Islet precursor cell (in vitro differentiated cells): Measurements from ENCODE around the gene SIRT1.
"Not testable (repeated sequence)": the region's sequence is repeated elsewhere in the genome, so short reads cannot be mapped to it uniquely, and the experiment has no call there.

Experiments
- DNase-seq: peaks from one replicate; pipeline ENCODE4 v3.0.0-alpha.2; 2018

The SIRT1 gene

DNA sequence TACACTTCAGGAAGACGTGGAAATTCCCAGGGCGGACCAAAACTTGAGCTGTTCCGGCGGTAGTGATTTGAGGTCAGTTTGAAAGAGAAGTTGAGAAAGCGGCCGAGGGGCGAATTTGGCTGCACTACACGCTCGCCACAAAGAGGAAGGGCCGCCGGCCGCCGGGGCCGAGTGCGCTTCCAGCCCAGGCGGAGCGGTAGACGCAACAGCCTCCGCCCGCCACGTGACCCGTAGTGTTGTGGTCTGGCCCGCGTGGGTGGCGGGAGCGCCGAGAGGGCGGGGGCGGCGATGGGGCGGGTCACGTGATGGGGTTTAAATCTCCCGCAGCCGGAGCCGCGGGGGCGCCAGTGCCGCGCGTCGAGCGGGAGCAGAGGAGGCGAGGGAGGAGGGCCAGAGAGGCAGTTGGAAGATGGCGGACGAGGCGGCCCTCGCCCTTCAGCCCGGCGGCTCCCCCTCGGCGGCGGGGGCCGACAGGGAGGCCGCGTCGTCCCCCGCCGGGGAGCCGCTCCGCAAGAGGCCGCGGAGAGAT lies at the start of gene SIRT1:
TSS of gene SIRT1 (plus strand) at position 344 of the 529 bp plus-strand sequence. CDS start at position 410, 66 bp downstream.
- DNase-seq = peak; percentile 99

DNA sequence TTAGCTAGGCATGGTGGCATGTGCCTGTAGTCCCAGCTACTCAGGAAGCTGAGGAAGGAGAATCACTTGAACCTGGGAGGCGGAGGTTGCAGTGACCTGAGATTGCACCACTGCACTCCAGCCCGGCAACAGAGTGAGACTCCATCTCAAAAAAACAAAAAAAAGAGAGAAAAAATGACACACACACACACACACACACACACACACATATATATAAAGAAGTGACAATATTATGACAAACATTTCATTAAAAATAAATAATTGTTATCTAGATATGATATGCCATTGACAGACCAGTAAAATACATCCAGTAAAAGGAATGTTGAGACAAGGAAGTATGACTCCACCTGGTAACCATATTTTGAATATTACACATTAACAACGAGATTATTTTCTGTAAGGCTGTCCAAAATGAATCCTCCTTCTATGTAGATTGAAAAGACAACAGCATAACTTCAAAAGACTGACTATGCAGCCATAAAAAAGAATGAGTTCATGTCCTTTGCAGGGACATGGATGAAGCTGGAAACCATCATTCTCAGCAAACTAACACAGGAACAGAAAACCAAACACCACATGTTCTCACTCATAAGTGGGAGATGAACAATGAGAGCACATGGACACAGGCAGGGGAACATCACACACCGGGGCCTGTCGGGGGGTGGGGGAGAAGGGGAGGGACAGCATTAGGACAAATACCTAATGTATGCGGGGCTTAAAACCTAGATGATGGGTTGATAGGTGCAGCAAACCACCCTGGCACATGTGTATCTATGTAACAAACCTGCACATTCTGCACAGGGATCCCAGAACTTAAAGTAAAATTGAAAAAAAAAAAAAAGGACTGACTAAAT lies 48.7 kb upstream of the SIRT1 start:
- DNase-seq = not testable (repeated sequence)

DNA sequence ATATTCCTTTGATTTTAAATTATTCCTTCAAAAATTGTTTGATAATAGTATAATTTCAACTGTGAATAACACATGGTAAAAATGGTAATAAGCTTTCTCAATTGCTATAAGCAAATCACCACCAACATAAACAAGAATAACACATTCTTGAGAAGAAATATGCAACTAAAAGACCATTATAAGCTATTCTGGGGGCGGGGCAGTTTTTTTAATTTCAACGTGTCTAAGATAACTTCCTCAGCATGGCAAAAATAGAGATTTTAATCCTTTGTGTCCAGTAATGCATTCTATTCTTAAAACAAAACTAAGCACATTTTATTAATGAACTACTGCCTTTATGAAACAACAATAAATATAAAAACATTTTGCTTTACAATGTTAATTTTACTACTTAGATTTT lies 48.0 kb upstream of the SIRT1 start:
- no peak for DNase-seq

DNA sequence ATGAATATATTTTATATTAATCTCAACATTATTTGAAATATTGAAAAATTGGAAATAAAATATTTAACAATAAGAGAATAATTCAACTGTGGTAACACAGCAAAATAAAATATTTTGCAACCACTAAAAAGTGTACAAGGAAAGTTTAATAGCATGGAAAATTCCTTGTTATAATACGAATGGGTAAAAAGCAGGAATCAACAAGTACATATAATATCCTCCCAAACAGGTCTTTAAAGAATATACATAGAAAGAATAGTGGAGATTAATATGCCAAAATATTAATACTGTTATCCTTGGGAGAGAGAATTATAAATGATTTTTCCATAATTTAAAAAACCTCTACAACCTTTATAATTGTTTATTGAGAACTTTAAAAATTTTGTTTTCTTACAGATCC lies 47.5 kb upstream of the SIRT1 start:
- DNase-seq = no peak

DNA sequence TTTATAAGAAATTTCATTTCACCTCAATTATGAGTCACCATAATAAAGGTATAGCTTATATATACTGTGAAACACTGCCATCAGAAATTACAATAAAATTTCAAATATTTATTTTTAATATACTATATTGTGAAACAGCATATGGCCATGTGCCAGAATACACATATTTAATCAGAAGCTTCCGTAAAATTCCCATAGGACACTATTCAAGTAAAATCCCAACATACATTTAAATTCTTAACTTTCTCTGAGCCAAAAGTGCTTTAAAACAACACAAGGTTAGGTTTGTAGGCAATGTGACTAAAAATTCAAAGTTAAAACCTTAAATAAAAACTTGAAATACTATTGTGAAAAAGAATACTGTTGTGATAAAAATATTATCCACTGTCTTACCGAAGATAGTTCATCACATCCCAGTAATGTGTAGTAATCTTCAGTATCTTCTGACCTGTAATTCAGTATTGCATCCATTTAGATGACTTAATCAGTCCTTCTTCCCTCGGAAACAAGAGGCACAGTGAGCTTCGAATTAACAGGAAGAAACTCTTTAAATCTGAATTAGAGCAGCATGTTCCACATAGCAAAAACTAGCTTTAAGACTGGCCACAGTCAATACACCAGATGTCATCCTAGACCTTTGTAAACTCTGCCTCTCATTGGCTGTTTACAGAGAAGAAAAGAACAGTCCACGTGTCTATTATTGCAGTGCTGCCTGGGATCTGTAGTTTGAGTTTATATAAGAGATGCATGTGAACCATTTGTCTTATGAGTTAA lies 46.7 kb upstream of the SIRT1 start, which contains the start of gene DNAJC12:
TSS of gene DNAJC12 (minus strand) at position 648 of the 774 bp plus-strand sequence. CDS start at position 471, 177 bp downstream.
- no peak for DNase-seq

DNA sequence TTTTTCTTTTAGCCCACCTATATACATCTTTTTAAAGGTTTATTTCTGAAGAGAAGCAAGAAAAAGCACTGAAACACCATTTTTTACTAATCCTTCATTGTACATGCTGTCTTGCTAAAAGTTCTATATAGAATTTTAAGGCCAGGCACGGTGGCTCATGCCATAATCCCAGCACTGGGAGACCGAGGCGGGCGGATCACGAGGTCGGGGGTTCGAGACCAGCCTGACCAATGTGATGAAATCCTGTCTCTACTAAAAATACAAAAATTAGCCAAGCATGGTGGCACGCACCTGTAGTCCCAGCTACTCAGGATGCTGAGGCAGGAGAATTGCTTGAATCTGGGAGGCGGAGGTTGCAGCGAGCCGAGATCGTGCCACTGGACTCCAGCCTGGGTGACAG lies 44.9 kb upstream of the SIRT1 start:
- not testable (repeated sequence) for DNase-seq

DNA sequence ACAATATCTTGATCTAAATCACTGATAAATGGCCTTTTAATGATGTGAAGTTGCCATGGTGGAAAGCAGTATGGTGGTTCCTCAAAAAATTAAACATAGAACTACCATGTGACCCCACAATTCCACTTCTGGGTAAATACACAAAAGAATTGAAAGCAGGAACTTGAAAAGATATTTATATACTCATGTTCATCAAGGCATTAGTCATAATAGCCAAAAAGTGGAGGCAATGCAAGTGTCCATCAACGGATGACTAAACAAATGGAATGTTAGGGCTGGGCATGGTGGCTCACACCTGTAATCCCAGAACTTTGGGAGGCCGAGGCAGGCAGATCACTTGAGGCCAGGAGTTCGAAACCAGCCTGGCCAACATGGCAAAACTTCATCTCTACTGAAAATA lies 44.5 kb upstream of the SIRT1 start:
- no peak for DNase-seq

DNA sequence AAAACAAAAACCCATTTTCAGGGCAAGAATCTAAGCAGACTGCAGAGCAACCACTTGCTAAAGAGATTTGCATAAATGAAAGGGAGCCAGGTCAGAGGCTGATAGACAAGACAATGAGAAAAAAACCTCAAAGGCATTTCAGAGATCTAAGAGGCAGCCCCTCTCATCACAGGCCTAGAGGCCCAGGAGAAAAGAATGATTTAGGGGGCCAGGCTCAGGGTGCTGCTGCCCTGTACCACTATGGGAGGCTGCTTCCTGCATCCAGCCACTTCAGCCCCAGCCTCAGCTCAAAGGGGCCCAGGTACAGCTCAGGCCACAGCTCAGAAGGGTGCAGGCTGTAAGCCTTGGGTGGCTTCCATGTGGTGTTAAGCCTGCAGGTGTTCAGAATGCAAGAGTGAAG lies 42.7 kb upstream of the SIRT1 start:
- DNase-seq = no peak

DNA sequence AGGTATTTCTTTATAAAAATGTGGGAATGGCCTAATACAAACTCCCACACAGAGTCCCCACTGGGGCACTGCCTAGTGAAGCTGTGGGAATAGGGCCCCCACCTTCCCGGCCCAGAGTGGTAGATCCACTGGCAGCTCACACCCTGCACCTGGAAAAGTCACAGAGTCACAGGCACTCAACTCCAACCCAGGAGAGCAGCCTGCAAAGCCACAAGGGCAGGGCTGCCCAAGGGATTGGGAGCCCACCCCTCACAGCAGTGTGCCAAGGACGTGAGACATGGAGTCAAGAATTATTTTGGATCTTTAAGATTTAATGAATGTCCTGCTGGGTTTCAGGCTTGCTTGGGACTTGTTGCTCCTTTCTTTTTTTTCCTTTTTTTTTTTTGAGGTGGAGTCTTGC lies 41.2 kb upstream of the SIRT1 start:
- DNase-seq = no peak

DNA sequence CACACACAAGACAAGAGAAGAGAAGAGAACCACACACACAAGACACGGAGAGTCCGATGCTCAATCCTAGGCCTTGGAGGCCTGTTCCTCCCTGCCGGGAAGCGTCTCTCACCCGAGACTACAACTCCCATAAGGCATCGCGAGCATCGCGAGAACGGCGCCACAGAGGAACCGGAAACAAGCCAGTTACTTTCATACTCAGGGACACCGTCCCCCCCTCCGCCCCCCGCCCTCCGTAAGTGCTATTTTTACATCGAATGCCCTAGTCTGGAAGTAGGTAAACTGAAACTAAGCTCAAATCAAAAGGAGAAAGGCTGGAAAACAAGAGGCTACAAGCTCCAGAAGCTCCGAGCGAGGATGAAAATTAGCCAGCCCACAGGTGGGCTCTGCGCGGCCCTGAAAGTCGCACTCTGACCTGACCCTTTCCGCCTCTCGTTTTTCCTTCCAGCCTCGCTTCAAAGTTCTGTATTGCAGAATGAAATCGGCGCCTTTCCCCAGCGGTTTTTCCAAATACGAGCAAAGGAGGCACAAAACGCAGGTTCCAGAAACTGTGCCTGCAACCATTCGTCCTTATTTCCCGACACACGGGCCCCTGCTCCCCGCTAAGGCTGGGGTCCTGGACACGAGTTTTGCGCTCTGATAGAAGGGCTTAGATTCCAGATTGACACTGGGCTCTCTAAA lies 35.0 kb upstream of the SIRT1 start:
- peak; percentile 95 for DNase-seq

DNA sequence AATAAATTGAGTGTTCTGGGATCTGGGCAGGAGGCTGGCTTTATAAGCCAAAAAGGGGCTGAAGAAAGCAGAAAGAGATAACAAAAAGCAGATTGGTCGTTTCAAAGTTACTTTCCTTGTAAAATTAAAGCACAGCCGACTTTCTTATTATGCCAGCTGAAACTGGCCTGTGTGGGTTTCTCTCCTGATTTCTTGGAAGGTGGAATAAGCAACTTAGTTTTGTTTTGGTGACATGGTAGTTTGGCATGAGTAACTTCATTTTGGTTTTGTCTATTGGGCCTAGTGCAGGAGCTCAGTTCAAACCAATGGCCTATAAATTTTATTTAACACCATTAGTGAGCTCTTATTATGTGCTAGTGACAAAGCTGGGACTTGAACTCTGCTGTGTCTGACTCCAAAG lies 33.3 kb upstream of the SIRT1 start:
- no peak for DNase-seq

DNA sequence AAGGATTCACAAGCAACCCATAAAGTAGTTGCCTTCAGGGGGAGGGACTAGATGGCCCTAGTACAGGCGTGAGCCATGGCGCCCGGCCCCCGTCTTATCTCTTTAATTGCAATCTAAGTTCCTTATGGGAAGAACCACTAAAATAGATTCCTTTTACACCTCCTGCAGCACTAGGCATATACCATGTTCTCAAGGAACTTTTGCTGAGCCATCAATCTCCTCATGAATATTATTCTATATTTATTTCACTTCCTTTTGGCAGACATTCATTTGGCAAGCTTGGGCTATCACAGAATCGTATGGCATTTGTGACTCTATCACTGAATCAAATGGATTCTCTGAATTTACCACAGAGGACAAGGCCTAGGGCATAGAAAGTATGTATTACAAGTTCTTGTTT lies 31.7 kb upstream of the SIRT1 start:
- DNase-seq = no peak

DNA sequence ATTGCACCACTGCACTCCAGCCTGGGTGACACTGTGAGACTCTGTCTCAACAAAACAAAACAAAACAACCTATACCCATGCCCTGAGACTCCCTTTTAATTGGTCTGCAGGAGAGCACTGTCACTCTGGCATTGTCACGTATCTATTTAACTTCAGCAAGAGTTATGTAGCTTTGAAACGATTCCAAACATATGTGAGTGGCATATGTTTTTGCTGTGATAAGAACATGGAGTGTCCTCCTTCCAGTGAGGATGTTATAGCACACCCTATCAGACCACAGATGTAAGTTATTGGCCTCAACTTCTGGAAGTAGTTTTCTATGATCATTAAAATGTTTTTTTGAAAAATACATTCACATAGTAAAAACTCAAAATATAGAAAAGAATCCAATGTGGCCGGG lies 30.9 kb upstream of the SIRT1 start:
- no peak for DNase-seq

DNA sequence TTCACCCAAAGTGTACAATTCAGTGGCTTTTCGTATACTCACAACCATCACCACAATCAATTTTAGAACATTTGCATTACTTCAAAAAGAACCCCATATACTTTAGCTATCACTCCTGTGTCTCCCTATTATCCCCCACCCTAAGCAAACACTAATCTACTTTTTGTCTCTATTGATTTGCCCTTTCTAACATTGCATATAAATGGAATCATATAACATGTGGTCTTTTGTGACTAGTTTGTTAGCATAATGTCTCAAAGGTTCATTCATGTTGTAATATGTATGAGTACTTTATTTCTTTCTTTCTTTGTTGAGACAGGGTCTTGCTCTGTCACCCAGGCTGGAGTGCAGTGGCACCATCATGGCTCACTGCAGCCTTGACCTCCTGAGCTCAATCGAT lies 25.5 kb upstream of the SIRT1 start:
- DNase-seq = no peak

DNA sequence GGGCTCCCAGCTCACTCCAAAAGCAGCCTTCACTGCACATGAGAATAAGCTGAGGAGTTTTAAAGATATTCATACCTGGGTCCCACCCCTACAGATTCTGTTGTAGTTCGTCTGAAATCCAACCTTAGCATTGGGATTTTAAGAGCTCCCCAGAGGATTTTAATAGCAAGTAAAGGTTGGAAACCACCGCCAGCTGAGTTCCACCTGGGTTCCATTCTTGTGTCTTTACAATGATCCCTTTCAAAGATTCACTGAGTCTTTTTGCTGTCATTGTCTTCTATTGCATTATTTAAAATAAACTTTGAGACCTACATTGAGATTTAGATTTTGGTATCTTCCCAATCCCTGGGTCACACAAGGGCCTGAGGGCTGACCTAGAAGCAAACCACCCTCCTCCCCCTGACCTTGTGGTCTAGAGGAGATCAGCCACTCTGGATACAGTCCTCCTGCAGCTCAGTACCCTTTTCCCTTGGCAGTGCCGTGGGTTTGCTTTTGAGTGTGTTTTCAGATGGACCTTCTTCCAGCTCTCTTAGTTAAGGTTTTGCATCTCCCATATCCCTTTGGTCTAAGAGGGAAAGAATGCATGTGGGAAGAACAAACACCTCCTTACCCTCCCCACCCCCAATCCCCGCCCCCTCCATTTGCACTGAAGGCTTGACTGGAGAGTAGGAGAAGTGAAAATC lies 22.6 kb upstream of the SIRT1 start:
- peak; percentile 60 for DNase-seq

DNA sequence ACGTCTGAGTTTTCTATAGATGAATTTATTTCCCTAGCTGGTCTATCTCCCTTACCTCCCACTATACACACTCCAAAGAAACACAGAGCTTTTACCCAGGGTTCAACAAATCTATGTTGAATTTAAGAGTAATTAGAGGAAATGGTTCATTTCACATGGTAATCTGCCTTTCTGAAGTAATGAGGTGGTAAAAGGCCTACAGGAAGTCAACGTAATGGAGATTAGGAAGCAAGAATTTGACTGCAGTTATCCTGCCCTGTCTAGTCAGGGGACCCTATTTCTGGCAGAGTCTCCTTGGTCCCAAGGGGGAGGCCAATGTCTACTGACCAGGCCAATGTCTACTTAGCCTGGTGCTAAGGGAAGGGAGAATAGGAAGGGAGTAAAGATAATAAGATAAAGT lies 21.4 kb upstream of the SIRT1 start:
- DNase-seq = no peak

DNA sequence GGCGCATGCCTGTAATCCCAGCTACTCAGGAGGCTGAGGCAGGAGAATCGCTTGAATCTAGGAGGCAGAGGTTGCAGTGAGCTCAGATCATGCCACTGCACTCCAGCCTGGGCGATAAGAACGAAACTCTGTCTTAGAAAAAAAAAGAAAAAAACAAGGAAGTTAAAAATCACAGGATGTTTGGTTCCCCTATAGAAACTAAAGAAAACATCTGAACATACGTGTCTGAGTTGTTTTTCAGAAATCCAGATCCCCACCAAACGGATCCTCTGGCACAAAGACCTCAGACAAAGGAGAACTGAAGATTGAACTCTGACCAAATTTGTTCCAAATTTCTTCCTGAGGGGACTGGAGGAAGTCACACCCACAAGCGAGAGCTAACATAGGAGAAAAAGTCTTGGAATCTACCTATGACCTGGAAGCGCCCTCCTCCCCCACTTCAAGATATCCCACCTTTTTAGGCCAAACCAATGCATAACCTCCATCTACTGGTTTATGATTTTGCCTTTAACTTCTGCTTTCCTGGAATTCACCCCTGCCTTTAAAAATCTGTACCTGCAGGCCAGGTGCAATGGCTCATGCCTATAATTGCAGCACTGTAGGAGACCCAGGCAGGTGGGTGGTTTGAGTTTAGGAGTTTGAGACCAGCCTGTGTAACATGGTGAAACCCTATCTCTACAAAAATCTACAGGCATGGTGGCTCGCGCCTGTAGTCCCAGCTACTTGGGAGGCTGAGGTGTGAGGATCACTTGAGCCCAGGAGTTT lies 19.7 kb upstream of the SIRT1 start:
- DNase-seq = no peak

DNA sequence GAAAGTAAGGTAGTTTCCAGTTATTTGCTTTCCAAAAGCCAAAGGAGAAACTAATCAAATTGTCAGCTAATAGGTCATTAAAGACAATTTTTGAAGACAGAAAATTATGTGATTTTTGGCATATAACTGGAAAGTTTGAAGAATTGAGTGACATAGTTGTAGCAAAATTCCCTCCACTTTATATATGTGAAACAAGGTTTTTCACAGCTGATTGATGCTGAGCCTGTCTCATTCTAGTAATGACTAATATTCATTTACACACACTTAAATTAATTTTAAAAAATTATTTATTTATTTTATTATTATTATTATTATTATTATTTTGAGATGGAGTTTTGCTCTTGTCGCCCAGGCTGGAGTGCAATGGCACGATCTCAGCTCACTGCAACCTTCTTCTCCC lies 16.3 kb upstream of the SIRT1 start:
- no peak for DNase-seq

DNA sequence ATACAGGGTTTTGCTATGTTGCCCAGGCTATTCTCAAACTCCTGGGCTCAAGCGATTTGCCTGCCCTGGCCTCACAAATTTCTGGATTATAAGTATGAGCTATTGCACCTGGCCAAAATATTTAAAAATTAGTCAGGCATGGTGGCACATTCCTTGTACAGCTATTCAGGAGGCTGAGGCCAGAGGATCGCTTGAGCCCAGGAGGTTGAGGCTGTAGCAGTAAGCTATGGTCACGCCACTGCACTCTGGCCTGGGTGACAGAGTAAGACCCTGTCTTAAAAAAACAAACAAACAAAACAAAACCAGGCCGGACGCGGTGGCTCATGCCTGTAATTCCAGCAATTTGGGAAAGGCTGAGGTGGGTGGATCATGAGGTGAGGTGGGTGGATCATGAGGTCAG lies 14.5 kb upstream of the SIRT1 start:
- no peak for DNase-seq

DNA sequence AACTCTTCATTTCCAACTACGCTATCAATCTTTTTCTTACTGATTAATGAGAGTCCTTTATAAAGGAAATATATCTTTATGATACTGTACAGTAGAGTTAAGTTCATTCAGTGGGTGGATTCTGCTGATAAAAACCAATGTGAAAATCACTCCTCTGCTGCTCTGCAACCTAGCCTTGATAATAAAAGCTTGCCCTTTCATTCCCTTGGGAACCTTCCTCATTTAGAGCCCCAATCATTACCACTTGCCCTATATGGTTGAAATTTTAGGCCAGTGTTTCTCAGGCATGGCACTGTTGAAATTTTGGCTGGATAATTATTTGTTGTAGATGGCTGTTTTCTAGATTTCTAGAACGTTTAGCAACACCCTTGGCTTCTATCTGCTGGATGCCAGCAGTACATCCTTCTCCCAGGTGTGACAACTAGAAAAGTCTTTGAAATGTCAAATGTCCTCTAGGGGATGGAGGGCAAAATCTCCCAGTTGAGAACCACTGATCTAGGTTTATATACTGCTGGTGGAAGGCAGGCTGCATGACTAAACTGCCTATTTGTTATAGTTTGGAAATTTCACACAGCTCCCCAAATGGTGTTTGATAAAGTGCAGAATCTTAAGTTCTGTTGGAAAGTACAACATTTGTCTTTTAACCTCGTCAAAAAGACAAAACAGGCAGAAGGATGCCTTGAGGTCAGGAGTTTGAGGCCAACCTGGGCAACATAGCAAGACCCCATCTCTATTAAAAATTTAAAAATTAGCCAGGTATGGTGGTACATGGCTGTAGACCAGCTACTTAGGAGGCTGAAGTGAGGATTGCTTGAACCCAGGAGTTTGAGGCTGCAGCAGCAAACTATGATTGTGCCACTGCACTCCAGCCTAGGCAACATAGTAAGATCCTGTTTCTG lies 8.9 kb upstream of the SIRT1 start:
- peak; percentile 12 for DNase-seq

DNA sequence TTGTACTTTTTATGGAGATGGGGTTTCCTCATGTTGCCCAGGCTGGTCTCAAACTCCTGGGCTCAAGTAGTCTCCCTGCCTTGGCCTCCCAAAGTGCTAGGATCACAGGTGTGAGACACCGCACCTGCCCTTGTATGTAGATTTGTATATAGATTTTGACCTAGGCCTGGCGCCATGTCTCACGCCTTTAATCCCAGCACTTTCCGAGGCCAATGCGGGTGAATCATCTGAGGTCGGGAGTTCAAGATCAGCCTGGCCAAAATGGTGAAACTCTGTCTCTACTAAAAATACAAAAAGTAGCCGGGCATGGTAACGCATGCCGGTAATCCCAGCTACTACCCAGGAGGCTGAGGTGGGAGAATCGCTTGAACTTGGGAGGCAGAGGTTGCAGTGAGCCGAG lies 7.0 kb upstream of the SIRT1 start:
- not testable (repeated sequence) for DNase-seq
